ENCODE data around the gene DDX41.

DNA sequence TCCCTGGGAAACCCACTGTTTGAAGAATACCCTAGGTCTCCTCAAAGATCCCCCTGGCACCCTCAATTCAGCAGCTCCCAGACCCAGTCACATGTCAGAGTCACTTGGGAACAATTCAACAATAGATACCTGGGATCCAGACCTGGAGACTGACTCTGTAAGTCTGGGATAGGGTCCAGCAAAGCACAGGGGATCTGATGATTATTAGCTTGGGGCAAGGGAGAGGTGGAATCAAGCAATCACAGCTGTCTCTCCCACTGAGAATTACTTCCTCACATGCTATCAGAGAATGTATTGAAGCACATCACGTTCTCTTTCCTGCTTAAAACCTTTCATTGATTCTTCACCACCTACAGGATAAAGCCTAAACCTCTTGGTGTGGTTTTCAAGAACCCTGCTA, 31.7 kb upstream of the DDX41 start:
- no peak for TF ChIP-seq EP300 (IDR thresholded peaks at IDR 0.05; ENCODE audit: low read depth)
- TF ChIP-seq, protein P1, sequence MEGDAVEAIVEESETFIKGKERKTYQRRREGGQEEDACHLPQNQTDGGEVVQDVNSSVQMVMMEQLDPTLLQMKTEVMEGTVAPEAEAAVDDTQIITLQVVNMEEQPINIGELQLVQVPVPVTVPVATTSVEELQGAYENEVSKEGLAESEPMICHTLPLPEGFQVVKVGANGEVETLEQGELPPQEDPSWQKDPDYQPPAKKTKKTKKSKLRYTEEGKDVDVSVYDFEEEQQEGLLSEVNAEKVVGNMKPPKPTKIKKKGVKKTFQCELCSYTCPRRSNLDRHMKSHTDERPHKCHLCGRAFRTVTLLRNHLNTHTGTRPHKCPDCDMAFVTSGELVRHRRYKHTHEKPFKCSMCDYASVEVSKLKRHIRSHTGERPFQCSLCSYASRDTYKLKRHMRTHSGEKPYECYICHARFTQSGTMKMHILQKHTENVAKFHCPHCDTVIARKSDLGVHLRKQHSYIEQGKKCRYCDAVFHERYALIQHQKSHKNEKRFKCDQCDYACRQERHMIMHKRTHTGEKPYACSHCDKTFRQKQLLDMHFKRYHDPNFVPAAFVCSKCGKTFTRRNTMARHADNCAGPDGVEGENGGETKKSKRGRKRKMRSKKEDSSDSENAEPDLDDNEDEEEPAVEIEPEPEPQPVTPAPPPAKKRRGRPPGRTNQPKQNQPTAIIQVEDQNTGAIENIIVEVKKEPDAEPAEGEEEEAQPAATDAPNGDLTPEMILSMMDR (IDR thresholded peaks at IDR 0.05): no peak
